Germinal center (tissue), 1 donor: ENCODE results near the gene MEF2C.
"Not testable (repeated sequence)": the region's sequence is repeated elsewhere in the genome, so short reads cannot be mapped to it uniquely, and the experiment has no call there.

Experiments
- DNase-seq: peaks from one replicate; pipeline ENCODE4 v3.0.0; 2012; ENCODE audit warnings: mixed read lengths, low spot score

The MEF2C gene

DNA sequence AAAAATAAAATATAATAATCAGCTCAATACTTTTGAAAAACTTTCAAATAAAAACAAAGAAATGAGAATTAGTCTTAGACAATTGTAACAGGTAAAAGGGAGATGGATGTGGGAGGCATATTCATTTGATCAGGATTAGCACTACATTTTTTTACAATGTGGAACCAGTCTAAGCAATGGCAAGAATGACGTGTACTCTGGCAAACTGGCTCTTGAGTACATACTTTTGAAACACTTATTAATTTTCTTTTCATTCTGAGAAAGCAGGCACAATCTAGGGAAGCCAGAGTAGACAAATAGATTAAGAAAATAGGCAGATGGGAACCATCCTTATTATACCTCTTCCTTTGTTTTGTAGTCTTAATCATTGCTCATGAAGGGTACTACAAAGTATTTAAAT lies 79.7 kb downstream of the MEF2C start:
- no peak for DNase-seq

DNA sequence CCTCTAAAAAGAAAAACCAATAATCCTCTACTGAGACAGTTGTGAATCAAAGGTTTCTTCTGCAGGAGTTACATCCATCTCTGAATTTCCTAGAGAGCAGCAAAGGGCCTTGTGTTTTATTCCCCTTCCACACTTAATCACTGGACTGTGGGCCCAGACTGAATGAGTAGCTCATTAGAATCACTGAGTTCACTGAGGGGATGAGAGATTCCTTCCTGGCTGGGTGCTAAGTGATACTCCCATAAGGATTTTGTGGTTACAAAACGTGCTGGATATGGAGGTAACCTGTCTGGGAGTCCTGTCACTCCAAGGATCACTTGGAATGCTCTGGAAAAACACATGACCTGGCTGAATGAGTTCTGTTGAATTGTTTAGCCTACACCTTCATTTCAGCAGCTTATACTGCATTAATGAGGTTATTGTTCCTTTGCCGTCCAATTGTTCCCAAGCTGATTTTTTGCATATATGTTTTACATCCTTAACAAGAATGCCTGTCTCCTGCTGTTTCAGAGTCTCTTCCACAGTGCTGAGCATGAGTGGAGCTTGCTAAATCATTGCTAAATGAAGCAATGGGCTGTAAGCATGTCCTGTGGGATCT lies 82.9 kb downstream of the MEF2C start:
- no peak for DNase-seq

DNA sequence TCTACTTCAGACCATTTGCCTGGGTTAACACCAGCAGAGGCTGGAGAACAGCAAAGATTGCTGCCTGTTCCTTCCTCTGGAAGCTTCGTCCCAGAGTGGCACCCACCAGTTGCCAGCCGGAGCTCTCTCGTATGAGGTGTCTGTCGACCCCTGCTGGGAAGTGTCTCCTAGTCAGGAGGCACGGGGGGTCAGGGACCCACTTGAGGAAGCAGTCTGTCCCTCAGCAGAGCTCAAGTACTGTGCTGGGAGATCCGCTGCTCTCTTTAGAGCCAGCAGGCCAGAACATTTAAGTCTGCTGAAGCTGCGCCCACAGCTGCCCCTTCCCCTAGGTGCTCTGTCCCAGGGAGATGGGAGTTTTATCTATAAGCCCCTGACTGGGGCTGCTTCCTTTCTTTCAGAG lies 84.1 kb downstream of the MEF2C start:
- not testable (repeated sequence) for DNase-seq

DNA sequence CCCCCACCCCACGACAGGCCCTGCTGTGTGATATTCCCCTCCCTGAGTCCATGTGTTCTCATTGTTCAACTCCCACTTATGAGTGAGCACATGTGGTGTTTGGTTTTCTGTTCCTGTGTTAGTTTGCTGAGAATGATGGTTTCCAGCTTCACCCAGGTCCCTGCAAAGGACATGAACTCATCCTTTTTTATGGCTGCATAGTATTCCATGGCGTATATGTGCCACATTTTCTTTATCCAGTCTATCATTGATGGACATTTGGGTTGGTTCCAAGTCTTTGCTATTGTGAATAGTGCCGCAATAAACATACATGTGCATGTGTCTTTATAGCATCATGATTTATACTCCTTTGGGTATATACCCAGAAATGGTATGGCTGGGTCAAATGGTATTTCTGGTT lies 89.2 kb downstream of the MEF2C start:
- DNase-seq, result not testable (repeated sequence)

DNA sequence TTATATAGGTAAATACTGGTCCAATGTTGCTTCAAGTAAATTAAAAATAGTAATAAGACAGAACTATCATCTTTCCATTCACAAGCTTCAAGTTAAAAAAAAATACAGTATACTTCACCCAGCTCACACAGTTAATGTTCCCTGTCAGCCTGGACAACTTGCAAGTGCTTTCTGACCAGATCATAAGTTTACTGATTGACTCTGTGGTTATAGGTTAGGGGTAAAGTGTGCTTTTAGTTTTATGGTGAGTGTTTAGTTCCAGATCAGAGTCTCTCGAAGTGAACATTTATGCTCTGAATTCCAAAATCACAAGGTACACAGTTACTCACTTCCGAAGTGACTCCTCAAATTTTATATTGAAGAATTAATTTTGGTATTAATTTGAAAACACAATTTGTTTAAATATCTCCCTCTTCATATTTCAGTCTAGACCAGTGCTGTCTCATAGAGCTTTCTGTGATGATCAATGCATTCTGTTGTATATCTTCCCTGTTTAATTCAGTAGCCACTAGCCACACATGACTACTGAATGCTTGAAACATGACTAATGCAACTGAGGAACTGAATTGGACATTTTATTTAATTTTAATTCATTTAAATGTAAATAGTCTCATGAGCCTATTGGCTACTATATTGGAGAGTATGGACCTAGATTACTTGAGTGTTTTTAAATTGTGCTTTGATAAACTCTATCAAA lies 90.7 kb downstream of the MEF2C start:
- DNase-seq, result no peak

DNA sequence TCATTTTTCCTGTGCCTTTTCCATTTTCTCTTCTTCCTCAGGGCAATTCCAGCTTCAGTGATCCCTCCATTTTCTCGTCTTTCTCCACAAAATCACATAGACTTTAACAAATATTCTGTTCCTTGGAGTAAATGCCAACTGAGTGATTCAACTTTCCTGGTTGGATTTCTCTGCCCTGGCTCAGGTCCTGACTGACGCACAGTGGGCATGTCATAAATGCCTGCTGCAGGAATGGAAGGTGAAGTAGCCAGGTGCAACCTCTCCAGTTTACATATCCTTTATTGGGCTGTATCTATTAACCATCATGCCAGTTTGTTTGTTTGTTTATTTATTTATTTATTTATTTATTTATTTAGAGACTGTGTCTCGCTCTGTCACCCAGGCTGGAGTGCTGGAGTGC lies 95.1 kb downstream of the MEF2C start:
- DNase-seq, result no peak

DNA sequence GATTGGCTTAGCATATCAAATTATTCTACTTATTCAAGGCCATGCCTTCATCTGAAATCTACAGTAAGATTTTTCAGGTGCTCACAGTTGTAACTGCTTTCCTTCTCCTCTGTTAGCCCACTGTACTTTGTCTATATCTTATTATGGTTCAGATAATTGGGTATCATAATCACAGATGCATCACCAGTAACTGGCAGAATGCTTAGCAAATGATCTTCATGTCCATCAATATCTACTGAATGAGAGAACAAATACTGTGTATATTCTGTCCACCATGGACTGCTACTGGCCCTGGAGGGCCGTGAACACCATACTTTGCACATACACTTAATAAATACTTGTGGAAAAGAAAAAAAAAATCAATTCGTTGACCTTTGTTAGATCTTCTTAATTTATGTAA lies 96.2 kb downstream of the MEF2C start:
- no peak for DNase-seq

DNA sequence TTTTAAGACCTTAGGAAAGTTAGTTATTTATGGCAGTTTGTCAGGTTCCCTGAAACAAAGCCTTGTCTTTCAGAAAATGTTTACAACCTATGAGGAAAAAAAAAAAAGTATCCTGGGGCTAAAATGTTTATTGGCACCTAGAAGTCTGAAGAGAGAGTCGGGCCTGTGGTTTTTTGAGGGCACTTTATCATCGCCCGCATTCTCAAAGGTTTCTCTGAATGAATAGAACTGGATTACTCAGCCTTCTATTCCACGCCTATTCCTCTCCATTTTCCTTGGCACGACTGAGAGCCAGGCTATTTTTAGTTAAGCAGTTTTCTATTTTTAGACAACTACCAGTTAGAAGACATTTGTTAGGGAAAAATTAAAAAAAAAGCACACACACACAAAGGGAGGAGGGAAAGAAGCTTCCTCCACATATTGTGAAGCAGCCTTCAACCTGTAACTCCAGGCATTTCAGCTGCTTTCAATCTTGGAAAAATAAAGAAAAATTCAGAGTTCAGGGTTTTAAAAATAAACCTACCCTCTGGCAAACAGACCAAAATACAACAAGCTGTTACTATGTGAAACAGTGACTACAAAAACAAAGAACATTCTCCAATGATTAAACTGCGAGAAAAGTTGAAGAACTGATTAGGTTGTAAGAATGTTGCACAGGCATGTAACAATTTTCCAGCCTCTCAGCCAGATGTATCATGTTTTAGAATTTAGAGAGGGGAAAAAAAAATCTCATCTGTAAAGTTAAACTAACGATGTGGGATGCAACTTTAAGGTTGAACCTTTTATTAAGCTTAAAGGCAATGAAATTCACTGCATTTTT lies 97.0 kb downstream of the MEF2C start:
- no peak for DNase-seq

DNA sequence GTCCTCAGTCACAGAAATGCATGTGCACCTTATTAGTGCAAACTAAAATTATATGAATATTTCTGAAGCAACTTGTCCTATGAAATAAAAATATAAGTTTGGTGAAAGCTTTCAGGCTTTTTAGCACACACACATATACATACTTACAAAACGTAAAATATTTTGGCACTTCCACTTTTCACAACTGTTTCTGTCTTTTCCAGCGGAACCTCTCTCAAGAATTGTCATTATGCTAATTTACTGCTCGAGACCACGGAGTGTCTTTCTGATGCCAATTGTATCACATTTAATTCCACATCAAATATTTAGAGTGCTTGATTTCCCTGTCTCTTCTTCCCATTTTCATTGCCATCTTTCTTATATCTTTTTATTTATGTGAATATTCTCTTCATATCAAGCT lies 100.4 kb downstream of the MEF2C start:
- no peak for DNase-seq

DNA sequence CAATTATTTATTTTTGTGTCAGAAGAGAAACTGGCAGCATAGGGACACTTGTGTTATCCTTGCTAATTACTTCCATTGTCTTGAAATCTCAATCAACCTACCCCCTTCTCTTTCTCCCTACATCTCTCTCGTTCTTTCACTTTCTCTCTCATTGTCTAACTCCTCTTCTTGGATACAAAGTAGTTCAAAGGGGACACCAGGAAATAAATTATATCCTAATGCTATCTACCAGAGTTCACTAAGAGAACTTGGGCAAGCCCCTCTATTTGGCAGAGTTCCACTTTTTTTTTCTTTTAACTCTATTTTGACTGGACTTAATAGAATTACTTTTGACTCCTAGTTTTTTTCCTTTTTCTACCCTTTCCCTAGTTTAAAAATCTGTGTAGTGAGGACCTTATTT lies 102.2 kb downstream of the MEF2C start:
- no peak for DNase-seq

DNA sequence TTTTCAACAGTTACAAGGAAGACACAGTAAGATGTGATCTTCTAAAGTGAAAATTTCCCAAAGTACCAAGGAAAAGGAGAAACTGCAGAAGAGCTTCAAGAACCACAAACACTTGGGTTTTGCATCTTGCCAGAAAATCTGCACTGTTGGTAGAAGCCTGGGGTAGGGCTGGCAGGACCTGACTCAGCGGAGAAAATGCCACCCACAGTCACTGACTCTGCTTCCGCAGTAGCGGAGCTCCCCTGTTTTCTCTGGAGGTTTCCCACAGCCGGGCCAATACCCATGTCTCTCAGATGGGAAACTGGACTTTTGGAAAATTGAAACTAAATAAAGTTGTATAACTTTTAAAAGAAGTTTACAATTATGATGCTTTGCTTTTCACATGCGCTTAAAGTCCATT lies 104.2 kb downstream of the MEF2C start:
- no peak for DNase-seq

DNA sequence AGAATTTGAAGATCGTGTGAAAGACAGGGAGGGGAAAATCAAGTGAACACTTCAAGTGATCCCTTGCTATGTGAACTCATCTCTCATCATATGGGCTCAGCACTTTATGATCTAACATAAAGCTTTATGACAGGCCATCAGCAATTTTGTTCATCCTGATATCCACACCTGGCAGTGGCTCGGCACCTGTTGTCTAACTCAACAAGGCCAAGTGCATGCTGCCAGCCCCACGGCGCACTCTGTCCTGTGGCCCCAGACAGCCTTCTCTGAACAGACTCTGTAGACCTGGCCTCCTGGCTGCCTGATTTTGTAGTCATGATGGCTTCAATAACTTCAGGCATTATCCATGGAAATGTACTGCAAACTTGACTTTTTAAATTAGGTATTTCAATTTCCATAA lies 106.3 kb downstream of the MEF2C start:
- no peak for DNase-seq

DNA sequence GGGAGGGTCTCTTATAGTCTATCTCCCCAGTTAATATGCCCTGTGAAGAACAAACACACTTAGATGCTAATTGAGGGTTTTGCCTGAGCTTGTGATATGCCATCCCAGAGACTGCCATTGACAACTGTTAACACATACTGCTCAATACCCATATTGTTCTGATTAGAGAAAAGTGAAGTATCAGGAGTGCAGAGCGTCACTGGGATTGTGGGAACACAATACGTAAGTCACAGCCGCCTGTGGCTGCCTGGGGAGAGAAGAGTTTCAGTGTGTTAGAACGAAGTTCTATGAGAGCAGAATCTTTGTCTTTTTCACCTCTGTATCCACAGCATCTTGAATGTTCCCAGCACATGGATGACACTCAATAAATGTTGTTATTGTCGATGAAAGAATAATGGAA lies 110.2 kb downstream of the MEF2C start:
- DNase-seq, result no peak

DNA sequence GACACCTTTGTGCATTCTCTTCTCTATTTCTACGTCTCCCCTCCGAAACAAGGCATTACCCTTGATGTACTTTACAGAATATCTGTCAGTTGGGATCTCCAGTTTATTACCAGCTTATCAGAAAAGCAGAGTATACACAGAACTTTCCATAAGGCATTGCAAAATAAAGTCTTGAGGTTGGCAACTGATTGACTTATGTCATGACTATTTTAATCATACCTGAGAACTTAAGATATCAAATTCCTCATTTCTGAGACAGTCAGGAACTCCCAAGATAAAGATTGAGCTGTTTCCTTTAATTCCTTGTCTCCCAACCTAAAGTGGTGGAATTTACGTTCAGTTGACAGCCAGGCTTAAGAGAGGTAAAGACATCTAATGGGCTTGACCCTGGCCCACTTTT lies 110.9 kb downstream of the MEF2C start:
- no peak for DNase-seq

DNA sequence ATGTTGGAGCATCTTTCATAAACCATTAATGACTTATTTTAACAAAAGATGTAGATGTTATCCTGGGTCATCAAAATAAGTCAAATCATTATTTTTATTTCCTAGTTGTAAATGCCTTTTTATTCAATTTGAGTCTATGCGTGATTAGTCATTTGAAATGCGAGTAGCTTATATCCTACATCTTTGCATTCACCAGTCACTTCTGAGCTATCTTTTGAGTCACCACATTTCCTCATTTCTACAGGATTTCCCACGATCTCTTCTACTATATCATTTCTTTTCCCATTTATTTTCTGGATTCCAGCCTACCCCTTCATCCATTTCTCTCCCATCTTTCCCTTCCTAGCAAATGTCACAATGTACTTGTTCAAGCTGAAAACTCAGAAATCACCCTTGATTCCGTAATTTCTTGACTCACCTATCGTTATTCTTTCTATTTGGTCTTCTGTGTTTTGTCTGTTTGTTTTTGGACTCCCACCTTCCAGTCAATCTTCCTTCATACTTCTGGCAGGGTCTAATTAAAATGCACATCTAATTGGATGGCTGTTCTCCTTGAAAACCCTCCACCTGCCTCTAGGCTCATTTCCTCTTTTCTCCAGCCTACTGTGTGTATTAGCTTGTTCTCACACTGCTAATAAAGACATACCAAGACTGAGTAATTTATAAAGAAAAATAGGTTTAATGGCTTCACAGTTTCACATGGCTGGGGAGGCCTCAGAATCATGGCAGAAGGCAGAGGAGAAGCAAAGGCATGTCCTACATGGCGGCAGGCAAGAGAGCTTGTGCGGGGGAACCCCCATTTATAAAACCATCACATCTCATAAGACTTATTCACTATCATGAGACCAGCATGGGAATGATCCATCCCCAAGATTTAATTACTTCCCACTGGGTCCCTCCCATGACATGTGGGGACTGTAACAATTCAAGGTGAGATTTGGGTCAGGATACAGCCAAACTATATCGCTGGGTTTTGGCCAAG lies 112.4 kb downstream of the MEF2C start:
- DNase-seq, result no peak

DNA sequence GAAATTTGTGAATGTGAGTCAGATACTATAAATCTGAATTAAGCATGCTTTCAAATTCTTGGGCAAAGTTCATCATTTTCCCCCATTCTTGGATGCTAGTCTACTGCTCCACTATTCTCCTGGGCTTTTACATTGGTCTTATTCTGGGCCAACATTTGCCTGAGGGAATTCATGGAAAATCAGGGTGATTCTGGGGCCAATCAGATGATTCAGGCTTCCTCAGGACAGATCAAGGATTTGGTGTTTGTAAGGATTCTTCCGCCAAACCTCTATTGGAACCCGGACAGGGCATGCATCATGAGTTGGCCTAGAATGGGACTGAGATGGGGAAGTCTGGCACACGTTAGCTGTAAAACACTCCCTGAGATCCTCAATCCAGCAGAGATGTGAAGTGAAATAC lies 113.8 kb downstream of the MEF2C start:
- DNase-seq, result no peak

DNA sequence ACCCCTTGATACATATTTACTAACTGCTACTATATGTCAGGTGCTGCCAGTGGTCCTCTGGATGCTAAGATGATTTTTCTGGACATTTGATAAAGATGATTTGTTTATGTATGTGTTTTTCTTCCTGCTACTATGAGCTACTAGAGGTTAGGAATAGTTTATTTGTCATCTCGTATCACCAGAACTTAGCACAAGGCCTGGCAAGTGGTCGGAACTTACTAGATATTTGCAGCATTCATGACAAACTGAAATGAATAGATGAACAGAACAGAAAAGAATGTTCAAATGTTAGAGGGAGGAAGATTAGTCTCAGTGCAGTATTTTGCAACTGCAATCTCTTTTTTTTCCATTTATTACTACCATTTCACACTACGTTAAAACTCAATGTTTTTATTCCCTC lies 114.6 kb downstream of the MEF2C start:
- DNase-seq, result no peak

DNA sequence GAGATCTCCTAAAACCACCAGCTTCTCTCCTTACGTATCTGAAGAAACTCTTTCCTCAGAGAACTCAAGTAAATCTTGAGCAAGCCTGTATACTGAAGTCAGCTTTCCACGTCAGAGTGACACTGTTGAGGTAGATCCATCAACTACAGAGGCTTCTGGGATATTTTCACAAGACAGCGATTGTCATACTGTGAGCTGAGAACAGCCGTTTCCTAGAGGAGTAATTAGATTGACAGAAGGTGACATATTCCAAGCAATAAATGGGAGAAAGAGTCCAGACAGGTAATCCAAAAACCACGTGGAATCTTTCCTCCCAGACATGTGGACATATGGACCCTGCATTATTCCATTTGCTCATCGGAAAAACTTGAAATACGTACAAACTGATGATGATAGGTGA lies 117.2 kb downstream of the MEF2C start:
- no peak for DNase-seq

DNA sequence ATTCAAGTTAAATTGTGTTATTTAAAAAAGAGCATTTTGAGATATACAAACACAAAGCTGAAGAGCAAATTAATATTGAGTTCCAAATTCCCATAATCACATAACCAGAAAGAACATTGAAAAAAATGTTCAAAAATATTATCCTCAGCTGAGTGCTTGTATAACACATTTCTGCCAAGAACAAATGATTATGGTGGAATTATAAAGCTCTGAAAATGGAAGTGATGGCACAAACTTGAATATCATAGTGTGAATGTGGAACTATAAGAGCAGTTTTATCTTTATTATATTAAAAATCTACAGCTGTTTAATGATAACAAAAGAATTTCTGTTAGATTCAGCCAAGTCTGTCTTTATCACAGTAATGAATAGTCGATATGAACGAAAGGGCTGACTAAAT lies 117.8 kb downstream of the MEF2C start:
- DNase-seq, result no peak

DNA sequence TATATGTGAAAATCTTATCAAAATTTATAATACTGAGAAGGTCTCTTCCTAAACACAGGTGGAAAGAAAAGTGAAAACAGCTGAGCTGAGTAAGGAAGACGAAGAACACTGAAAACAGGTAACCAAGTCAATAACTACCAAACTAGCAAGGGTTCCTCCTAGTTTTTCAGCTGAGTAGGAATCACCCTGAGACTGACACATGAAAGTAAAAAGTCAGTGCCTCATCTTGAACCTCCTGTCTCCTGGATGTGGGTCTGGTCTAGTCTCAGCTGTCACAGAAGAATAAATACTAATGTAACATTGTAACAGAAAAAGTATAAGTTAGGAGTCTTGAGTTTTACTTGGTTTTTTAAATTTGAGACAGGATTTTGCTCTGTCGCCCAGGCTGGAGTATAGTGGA lies 121.0 kb downstream of the MEF2C start:
- no peak for DNase-seq

DNA sequence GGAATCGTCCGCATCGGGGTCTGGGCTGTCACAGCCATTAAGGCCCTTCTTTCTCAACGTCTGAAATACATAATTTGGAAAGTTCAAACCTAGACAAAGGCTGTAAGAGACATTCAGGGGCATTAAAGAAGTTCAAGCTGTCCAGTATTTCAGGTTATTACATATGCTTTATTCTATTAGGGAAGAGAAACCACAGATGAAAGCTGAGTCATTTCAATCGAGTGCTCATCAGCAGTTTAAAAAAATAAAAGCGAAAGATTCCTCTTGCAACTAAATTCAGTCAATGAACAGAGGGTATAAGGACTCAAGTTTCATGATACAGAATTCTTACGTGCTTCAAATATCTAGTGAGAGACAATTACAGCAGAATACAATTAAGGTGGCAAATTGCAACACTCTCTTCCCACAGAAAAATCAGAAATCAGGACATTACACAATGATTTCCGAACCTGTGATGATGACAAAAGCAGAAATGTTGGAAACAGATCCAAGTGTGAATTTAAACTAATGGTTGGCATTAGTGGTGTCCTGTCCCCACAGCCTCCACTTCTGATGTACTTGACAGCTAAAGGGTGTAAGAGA lies 121.6 kb downstream of the MEF2C start:
- no peak for DNase-seq

DNA sequence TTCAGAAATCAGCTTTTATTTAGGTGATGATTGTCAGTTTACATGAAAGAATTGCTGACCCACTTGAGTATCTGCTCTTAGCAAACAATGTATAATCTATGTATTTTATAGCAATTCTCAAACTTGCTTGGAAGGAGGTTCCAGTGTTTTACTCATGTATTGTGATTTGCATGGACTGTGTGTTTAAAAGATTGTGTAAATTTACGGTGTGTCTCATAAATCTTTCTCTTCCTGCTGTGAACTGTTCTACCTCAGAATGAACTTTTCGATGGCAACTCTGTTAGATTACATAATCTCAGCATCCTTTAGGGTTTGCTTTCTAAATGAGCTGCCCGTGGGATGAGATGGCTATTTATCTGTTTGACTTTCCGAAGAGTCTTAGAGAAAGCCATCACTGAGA lies 122.5 kb downstream of the MEF2C start:
- DNase-seq, result no peak
